Testis (tissue), 2 donors: ENCODE results near the gene ZBTB8B.

Experiments
- POLR2A ChIP-seq: fragments of 450-650 bp; IDR thresholded peaks from one replicate; pipeline ENCODE4 v1.6.1; 2017; ENCODE audit warnings: antibody characterized with exemption, mild to moderate bottlenecking, moderate library complexity
- TF ChIP-seq, protein P1 (sequence below), 3 experiments: fragments of 450-650 bp in 2 of 3; fragments of 200-600 bp in 1 of 3; sonication (generic) in 1 of 3; IDR thresholded peaks; one replicate each; pipeline ENCODE4 v1.5.1; 2016 to 2019; ENCODE audit warnings: antibody characterized with exemption in 3 of 3, mild to moderate bottlenecking in 2 of 3, moderate library complexity in 1 of 3

- TF ChIP-seq, protein P1, sequence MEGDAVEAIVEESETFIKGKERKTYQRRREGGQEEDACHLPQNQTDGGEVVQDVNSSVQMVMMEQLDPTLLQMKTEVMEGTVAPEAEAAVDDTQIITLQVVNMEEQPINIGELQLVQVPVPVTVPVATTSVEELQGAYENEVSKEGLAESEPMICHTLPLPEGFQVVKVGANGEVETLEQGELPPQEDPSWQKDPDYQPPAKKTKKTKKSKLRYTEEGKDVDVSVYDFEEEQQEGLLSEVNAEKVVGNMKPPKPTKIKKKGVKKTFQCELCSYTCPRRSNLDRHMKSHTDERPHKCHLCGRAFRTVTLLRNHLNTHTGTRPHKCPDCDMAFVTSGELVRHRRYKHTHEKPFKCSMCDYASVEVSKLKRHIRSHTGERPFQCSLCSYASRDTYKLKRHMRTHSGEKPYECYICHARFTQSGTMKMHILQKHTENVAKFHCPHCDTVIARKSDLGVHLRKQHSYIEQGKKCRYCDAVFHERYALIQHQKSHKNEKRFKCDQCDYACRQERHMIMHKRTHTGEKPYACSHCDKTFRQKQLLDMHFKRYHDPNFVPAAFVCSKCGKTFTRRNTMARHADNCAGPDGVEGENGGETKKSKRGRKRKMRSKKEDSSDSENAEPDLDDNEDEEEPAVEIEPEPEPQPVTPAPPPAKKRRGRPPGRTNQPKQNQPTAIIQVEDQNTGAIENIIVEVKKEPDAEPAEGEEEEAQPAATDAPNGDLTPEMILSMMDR (IDR thresholded peaks at IDR 0.05), result no peak
- TF ChIP-seq POLR2A, result no peak
Measured at GRCh38 chr1:32480761-32481160, 15.9 kb downstream of the ZBTB8B start.
